GM12878 (cell line): ENCODE measurements around the gene CD7. TPM values are rescaled to one million over a fixed set of nuclear protein-coding genes. Genes with fewer than 3 reads are reported as not detected.

Experiments
- ATAC-seq: fragments of 200-7000 bp; cut with Tn5 transposase; 3 replicates; pipeline ENCODE4 v1.9.1; 2020; ENCODE audit warnings: mild to moderate bottlenecking, moderate library complexity
- BruUV-seq: library from RNA; stranded (reverse); fragments of 400-500 nt; replicated peaks from 2 replicates; lab custom pipeline; 2021; lab: Mats Ljungman, UMichigan
- CTCF ChIA-PET: fragments of 300-600 bp; sonication (Branson Sonifier 250); formaldehyde crosslinking; extraction: SDS; loops from one replicate; lab custom pipeline; 2021; ENCODE audit warnings: inconsistent platforms; lab: Yijun Ruan, JAX
- POLR2A ChIA-PET: fragments of 350-600 bp; formaldehyde crosslinking; extraction: SDS; loops from one replicate; lab custom pipeline; 2021; ENCODE audit warnings: inconsistent platforms; lab: Charles Lee
- RAD21 ChIA-PET: fragments of 300-600 bp; sonication (Branson Sonifier 250); formaldehyde crosslinking; loops from one replicate; lab custom pipeline; 2023; ENCODE audit warnings: antibody characterized with exemption; ENCODE audit not compliant: unreplicated experiment; lab: Charles Lee
- SMC1A ChIA-PET: fragments of 300-600 bp; sonication (Branson Sonifier 250); formaldehyde crosslinking; loops from one replicate; lab custom pipeline; 2023; ENCODE audit not compliant: unreplicated experiment, uncharacterized antibody; lab: Charles Lee
- DNase-seq: peaks from one replicate; pipeline ENCODE4 v3.0.0-alpha.2; 2011; ENCODE audit warnings: low read depth, low spot score
- FAIRE-seq: peaks from 3 replicates; lab custom pipeline; 2011; peaks lifted over from hg19 to GRCh38; lab: Jason Lieb, UNC
- H2AFZ ChIP-seq: 2 replicates; pipeline ENCODE4 v1.6.0; 2011; ENCODE audit warnings: low read depth, low read length, control low read depth; ENCODE audit not compliant: control insufficient read depth
- H3K27ac ChIP-seq: 2 replicates; pipeline ENCODE4 v1.5.1; 2011; ENCODE audit warnings: control low read depth; ENCODE audit not compliant: control insufficient read depth, insufficient read depth
- H3K27me3 ChIP-seq, 2 experiments: replicated peaks in 1 of 2; 2 replicates each; pipeline versions ENCODE4 v1.6.0 to v1.6.1; 2011; ENCODE audit warnings: low read length in 1 of 2; ENCODE audit not compliant: control insufficient read depth in 2 of 2, insufficient read depth in 2 of 2
- H3K36me3 ChIP-seq, 2 experiments: 2 replicates each; pipeline ENCODE4 v1.5.1; 2011; ENCODE audit warnings: low read length in 1 of 2; ENCODE audit not compliant: control insufficient read depth in 2 of 2, insufficient read depth in 2 of 2
- H3K4me1 ChIP-seq: 2 replicates; pipeline ENCODE4 v1.6.1; 2011; ENCODE audit warnings: mild to moderate bottlenecking, low read length, moderate library complexity, mixed read lengths; ENCODE audit not compliant: control insufficient read depth, insufficient read depth
- H3K4me2 ChIP-seq: 2 replicates; pipeline ENCODE4 v1.6.0; 2011; ENCODE audit warnings: control low read depth; ENCODE audit not compliant: control insufficient read depth, insufficient read depth
- H3K4me3 ChIP-seq: fragments of 200-600 bp; sonication (generic); 2 replicates; pipeline ENCODE4 v1.5.1; 2016
- H3K79me2 ChIP-seq: 2 replicates; pipeline ENCODE4 v1.6.0; 2011; ENCODE audit warnings: low read length; ENCODE audit not compliant: control insufficient read depth, insufficient read depth
- H3K9ac ChIP-seq: 2 replicates; pipeline ENCODE4 v1.8.0; 2011; ENCODE audit warnings: low read length, control low read depth, mixed read lengths; ENCODE audit not compliant: control insufficient read depth, insufficient read depth
- H3K9me3 ChIP-seq: replicated peaks from 3 replicates; pipeline ENCODE4 v1.5.1; 2011; ENCODE audit warnings: mild to moderate bottlenecking, low read length; ENCODE audit not compliant: control insufficient read depth, insufficient read depth
- H4K20me1 ChIP-seq: 2 replicates; pipeline ENCODE4 v1.6.0; 2011; ENCODE audit not compliant: control insufficient read depth, insufficient read depth
- BMI1 ChIP-seq: fragments of 450-650 bp; IDR thresholded peaks from 2 replicates; pipeline ENCODE4 v1.6.1; 2016; ENCODE audit warnings: mild to moderate bottlenecking, moderate library complexity, borderline replicate concordance
- CEBPB ChIP-seq, 2 experiments: fragments of 150-350 bp in 1 of 2; IDR thresholded peaks; 2 replicates each; pipeline ENCODE4 v1.6.1; 2012 to 2014; ENCODE audit warnings: low read depth in 2 of 2, low read length in 2 of 2, borderline replicate concordance in 1 of 2, inconsistent platforms in 1 of 2
- FOXM1 ChIP-seq: IDR thresholded peaks from 2 replicates; pipeline ENCODE4 v1.6.1; 2012; ENCODE audit warnings: low read depth, mild to moderate bottlenecking, inconsistent platforms, low read length, moderate library complexity
- HDAC2 ChIP-seq: fragments of 200-600 bp; sonication (generic); IDR thresholded peaks from 2 replicates; pipeline ENCODE4 v1.6.1; 2017
- KLF5 ChIP-seq: fragments of 450-650 bp; IDR thresholded peaks from 2 replicates; pipeline ENCODE4 v1.6.1; 2014; ENCODE audit warnings: mild to moderate bottlenecking; ENCODE audit not compliant: partially characterized antibody
- MLLT1 ChIP-seq: fragments of 450-650 bp; IDR thresholded peaks from 2 replicates; pipeline ENCODE4 v1.6.1; 2016; ENCODE audit warnings: mild to moderate bottlenecking
- PML ChIP-seq: IDR thresholded peaks from 2 replicates; pipeline ENCODE4 v1.6.1; 2012; ENCODE audit warnings: low read length, inconsistent platforms
- SREBF2 ChIP-seq: IDR thresholded peaks from 2 replicates; pipeline ENCODE4 v1.6.1; 2012; ENCODE audit warnings: mild to moderate bottlenecking, low read length
- WRNIP1 ChIP-seq: IDR thresholded peaks from 2 replicates; pipeline ENCODE4 v1.6.1; 2011; ENCODE audit warnings: low read depth, low read length, improper control_type of control experiment, borderline replicate concordance
- ZZZ3 ChIP-seq: IDR thresholded peaks from 2 replicates; pipeline ENCODE4 v1.6.1; 2011; ENCODE audit warnings: low read depth; ENCODE audit not compliant: control insufficient read depth, insufficient read length
- WGBS: methylation state at CpG from one replicate; pipeline ENCODE4 v1.1.6; 2016; ENCODE audit warnings: low lambda C conversion rate; ENCODE audit not compliant: insufficient replicate concordance, insufficient coverage; ENCODE audit errors: missing lambda C conversion rate; 5-methylcytosine and 5-hydroxymethylcytosine counted together
- in situ Hi-C: fragments of 300-500 bp; cut with MboI; formaldehyde crosslinking; loops from 9 replicates; pipeline ENCODE4 v1.14.3; 2018; ENCODE audit warnings: mixed read lengths
- intact Hi-C: fragments of 100-400 bp; cut with micrococcal nuclease; formaldehyde crosslinking; loops from one replicate; pipeline ENCODE4 v1.14.2; 2022; ENCODE audit not compliant: unreplicated experiment
- polyA plus RNA-seq, 11 experiments: library from polyadenylated mRNA; depleted of rRNA in 4 of 11; unstranded in 6 of 11; stranded (reverse) in 5 of 11; fragments of >200 nt; fragmentation: Nextera tagmentation in 4 of 11; fragmentation: Illumina TruSeq in 1 of 11; extraction: Ambion mirVana in 4 of 11; extraction: Trizol in 1 of 11; gene quantifications; 1 replicate in 1 of 11; 2 replicates in 10 of 11; pipeline versions ENCODE4 v1.2.1 to v1.2.3, GENCODE V29; 2011 to 2016; ENCODE audit warnings: inconsistent platforms in 2 of 11, missing spikeins in 2 of 11, low read depth in 1 of 11
- total RNA-seq, 4 experiments: library from RNA; depleted of rRNA in 3 of 4; stranded (reverse); fragments of >200 nt in 3 of 4; fragmentation: Illumina TruSeq in 1 of 4; extraction: Trizol in 1 of 4; gene quantifications; 2 replicates each; pipeline versions ENCODE4 v1.2.1 to v1.2.3, GENCODE V29; 2013 to 2021

CD7 gene
- total and polyA plus RNA-seq, 10 of the 15 experiments (the other 5 are each of a cell fraction or from before 2014, with no cell fraction given), result 0.33 TPM; not detected in 9

- Histone ChIP-seq H4K20me1 (no peaks in the 10 kb centered on the region), H3K4me2 (no peak overlapping the region)
- RAD21 ChIA-PET, result interaction anchor here (1.0 to 7.9 kb wide), 8 partner anchors 14 to 270 kb away, joined by 3 to 77 read pairs (median 6); no protein-coding TSS in a partner anchor
- intact Hi-C loops, result no loop called here
- BruUV-seq, result no TSS peak
- POLR2A ChIA-PET, result interaction anchor here (0.6 to 4.0 kb wide), 4 partner anchors 13 to 132 kb away, joined by 3 to 32 read pairs (median 4); no protein-coding TSS in a partner anchor
- no peak for ATAC-seq
- in situ Hi-C loops, result no loop called here
- no peak for TF ChIP-seq KLF5
- TF ChIP-seq BMI1, result no peak
- TF ChIP-seq PML, result no peak
- no peak for TF ChIP-seq CEBPB (IDR thresholded peaks at IDR 0.05; ENCODE audit: borderline replicate concordance in 1 of 2, low read depth in 2 of 2, low read length in 2 of 2)
- TF ChIP-seq HDAC2, result no peak
- TF ChIP-seq SREBF2, result no peak
- no peak for TF ChIP-seq ZZZ3
- TF ChIP-seq, all 136 proteins: peak for 0
- H3K27ac ChIP-seq, result no peak overlapping the region
- no peaks in the 10 kb centered on the region for H3K36me3 ChIP-seq
- no peaks in the 10 kb centered on the region for H3K79me2 ChIP-seq
- DNase-seq, result no peak
- no peak overlapping the region for H3K4me3 ChIP-seq
- no peaks in the 10 kb centered on the region for H3K9me3 ChIP-seq
- no peak overlapping the region for H2AFZ ChIP-seq
- FAIRE-seq, result no peak
- 75% methylated on average over 13 of the region's 13 CpGs for WGBS
- no peak overlapping the region for H3K9ac ChIP-seq
- H3K27me3 ChIP-seq, result no peaks in the 10 kb centered on the region
- H3K4me1 ChIP-seq, result peaks cover 43% of the 10 kb centered on the region
- ChIA-PET SMC1A (interaction anchor here (0.6 to 5.1 kb wide), 11 partner anchors 11 to 363 kb away, joined by 3 to 42 read pairs (median 4); partner anchors contain the start of gene CD7), CTCF (interaction anchor here (0.8 to 8.7 kb wide), 13 partner anchors 8 to 117 kb away, joined by 3 to 94 read pairs (median 6); no protein-coding TSS in a partner anchor)
Measured at GRCh38 chr17:82300228-82300627, 17.2 kb downstream of the CD7 start.

GRCh38 chr17:82299452-82299851 lies 18.0 kb downstream of the CD7 start:
- peaks cover 43% of the 10 kb centered on the region for H3K4me1 ChIP-seq

More at GRCh38 chr17:82299452-82299851, 18.0 kb downstream of the CD7 start:
- RAD21 ChIA-PET, result interaction anchor here (1.1 to 7.9 kb wide), 6 partner anchors 15 to 270 kb away, joined by 3 to 77 read pairs (median 10); no protein-coding TSS in a partner anchor
- no peaks in the 10 kb centered on the region for H3K79me2 ChIP-seq
- no peak overlapping the region for H3K9ac ChIP-seq
- TF ChIP-seq MLLT1 (peak; percentile 88), WRNIP1 (no peak), FOXM1 (no peak)
- ATAC-seq (no peak), FAIRE-seq (no peak), DNase-seq (no peak)
- POLR2A ChIA-PET, result interaction anchor here (1.0 to 4.0 kb wide), 5 partner anchors 14 to 94 kb away, joined by 3 to 32 read pairs (median 3); no protein-coding TSS in a partner anchor
- CTCF ChIA-PET, result interaction anchor here (1.0 to 8.7 kb wide), 8 partner anchors 24 to 120 kb away, joined by 3 to 94 read pairs (median 16); no protein-coding TSS in a partner anchor
- H3K27me3 ChIP-seq, result no peaks in the 10 kb centered on the region
- intact Hi-C loops, result no loop called here
- H3K4me3 ChIP-seq, result no peak overlapping the region
- no TSS peak for BruUV-seq
- H3K4me2 ChIP-seq, result no peak overlapping the region
- H4K20me1 ChIP-seq, result no peaks in the 10 kb centered on the region
- H3K9me3 ChIP-seq, result no peaks in the 10 kb centered on the region
- no peak overlapping the region for H3K27ac ChIP-seq
- in situ Hi-C loops, result no loop called here
- WGBS, result 98% methylated on average over 9 of the region's 10 CpGs
- SMC1A ChIA-PET, result interaction anchor here (1.5 to 5.1 kb wide), 5 partner anchors 23 to 93 kb away, joined by 4 to 42 read pairs (median 12); no protein-coding TSS in a partner anchor
- no peaks in the 10 kb centered on the region for H3K36me3 ChIP-seq
- H2AFZ ChIP-seq, result no peak overlapping the region
